ENCODE results near the gene CLIP2. TPM values are rescaled to one million over a fixed set of nuclear protein-coding genes. Genes with fewer than 3 reads are reported as not detected.
"Not testable (repeated sequence)": the region's sequence is repeated elsewhere in the genome, so short reads cannot be mapped to it uniquely, and the experiment has no call there.

CLIP2 gene
- polyA plus RNA-seq, 1 experiment: 5.6 TPM

DNA sequence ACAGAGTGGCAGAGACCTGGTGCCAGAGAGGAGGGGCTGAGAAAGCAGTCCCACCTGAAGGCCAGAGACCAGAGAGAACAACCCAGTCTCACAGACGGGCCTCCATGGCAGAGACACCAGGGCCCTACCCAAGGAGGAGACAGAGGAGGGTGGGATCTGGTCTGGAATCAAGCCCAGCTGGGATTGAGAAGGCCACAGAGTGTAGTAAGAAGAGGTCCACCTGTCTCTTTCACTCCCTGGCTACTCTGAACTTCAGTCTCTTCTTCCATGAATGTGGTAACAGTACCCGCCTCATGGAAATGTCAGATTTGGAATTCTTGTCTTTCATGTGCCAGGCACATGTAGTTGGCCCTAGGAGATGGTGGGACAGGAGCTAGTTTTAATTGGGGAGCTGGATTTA lies 55.6 kb downstream of the CLIP2 start:
- Histone ChIP-seq H3K4me3 (ENCODE audit: low read depth, low read length) (no peak overlapping the region), H3K27me3 (ENCODE audit: control insufficient read depth, insufficient read depth, low read length) (no peaks in the 10 kb centered on the region), H3K36me3 (ENCODE audit: control insufficient read depth, insufficient read depth, low read length) (peaks cover 7% of the 10 kb centered on the region)
- DNase-seq (ENCODE audit: low read depth): no peak
- ChIA-PET CTCF (no interaction called here), POLR2A (no interaction called here)
- TF ChIP-seq, protein P1, sequence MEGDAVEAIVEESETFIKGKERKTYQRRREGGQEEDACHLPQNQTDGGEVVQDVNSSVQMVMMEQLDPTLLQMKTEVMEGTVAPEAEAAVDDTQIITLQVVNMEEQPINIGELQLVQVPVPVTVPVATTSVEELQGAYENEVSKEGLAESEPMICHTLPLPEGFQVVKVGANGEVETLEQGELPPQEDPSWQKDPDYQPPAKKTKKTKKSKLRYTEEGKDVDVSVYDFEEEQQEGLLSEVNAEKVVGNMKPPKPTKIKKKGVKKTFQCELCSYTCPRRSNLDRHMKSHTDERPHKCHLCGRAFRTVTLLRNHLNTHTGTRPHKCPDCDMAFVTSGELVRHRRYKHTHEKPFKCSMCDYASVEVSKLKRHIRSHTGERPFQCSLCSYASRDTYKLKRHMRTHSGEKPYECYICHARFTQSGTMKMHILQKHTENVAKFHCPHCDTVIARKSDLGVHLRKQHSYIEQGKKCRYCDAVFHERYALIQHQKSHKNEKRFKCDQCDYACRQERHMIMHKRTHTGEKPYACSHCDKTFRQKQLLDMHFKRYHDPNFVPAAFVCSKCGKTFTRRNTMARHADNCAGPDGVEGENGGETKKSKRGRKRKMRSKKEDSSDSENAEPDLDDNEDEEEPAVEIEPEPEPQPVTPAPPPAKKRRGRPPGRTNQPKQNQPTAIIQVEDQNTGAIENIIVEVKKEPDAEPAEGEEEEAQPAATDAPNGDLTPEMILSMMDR (IDR thresholded peaks at IDR 0.05; ENCODE audit: insufficient read depth, low read depth, low read length): no peak

DNA sequence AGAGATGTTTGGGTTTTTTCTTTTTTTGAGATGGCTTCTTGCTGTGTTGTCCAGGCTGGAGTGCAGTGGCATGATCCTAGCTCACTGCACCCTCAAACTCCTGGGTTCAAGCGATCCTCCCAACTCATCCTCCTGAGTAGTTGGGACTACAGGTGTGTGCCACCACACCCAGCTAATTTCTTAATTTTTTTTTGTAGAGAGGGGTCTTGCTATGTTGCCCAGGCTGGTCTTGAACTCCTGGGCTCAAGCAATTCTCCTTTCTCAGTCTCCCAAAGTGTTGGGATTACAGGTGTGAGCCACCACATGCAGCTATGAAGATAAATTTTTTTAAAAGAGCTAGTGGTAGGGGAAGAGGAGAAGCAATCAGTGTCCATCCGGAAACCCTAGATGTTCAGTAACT lies 56.8 kb downstream of the CLIP2 start:
- DNase-seq (ENCODE audit: low read depth): no peak
- CTCF ChIA-PET: no interaction called here
- TF ChIP-seq, protein P1 (IDR thresholded peaks at IDR 0.05; ENCODE audit: insufficient read depth, low read depth, low read length): no peak

DNA sequence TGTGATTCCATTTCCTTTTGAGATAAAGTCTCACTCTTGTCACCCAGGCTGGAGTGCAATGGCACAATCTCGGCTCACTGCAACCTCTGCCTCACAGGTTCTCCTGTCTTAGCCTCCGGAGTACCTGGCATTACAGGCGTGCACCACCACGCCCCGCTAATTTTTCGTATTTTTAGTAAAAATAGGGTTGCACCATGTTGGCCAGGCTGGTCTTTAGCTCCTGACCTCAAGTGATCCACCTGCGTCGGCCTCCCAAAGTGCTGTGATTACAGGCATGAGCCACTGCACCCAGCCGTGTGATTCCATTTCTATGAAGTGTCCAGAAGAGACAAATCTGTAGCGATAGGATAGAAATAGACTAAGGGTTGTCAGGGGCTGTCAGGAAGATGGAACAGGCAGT lies 60.4 kb downstream of the CLIP2 start:
- ChIA-PET POLR2A (no interaction called here), CTCF (interaction anchor here (1.3 kb wide), 1 partner anchor 39 kb away, joined by 3 read pairs; no protein-coding TSS in a partner anchor)

More for the DNA sequence above, 56.8 kb downstream of the CLIP2 start:
- POLR2A ChIA-PET: no interaction called here
- Histone ChIP-seq H3K27me3 (ENCODE audit: control insufficient read depth, insufficient read depth, low read length) (no peaks in the 10 kb centered on the region), H3K36me3 (ENCODE audit: control insufficient read depth, insufficient read depth, low read length) (peaks cover 4% of the 10 kb centered on the region), H3K4me3 (ENCODE audit: low read depth, low read length) (no peak overlapping the region)

DNA sequence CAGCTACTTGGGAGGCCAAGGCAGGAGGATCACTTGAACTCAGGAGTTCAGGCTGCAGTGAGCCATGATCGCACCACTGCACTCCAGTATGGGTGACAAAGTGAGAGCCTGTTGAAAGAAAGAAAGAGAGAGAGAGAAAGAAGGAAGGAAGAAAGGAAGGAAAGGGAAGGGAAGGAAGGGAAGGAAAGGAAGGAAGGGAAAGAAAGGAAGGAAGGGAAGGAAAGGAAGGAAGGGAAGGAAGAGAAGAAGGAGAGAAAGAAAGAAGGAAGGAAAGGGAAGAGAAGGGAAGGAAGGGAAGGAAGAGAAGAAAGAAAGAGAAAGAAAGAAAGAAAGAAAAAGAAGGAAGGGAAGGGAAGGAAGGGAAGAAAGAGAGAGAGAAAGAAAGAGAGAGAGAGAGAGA lies 61.5 kb downstream of the CLIP2 start:
- H3K36me3 ChIP-seq (ENCODE audit: control insufficient read depth, insufficient read depth, low read length): peaks cover 5% of the 10 kb centered on the region

More for the DNA sequence above, 60.4 kb downstream of the CLIP2 start:
- peaks cover 5% of the 10 kb centered on the region for H3K36me3 ChIP-seq (ENCODE audit: control insufficient read depth, insufficient read depth, low read length)
- H3K4me3 ChIP-seq (ENCODE audit: low read depth, low read length): no peak overlapping the region
- H3K27me3 ChIP-seq (ENCODE audit: control insufficient read depth, insufficient read depth, low read length): no peaks in the 10 kb centered on the region
- TF ChIP-seq, protein P1 (IDR thresholded peaks at IDR 0.05; ENCODE audit: insufficient read depth, low read depth, low read length): no peak
- DNase-seq (ENCODE audit: low read depth): no peak

DNA sequence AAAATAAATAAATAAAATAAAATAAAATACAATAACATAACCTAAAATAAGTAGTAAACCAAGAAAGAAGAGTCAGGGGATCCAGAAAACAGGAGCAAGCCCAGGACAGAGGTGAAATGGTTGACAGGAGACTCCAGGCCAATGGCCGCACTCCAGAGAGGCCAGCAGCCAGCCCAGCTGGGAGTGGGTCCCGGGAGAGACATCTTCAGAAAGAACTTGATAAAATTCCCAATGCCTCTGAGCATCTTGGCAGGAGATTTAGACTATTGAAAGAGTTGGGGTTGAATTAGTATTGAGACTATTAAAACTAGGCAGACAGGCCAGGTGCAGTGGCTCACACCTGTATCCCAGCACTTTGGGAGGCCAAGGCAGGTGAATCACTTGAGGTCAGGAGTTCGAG lies 62.6 kb downstream of the CLIP2 start:
- ChIA-PET POLR2A (no interaction called here), CTCF (no interaction called here)
- H3K4me3 ChIP-seq (ENCODE audit: low read depth, low read length): no peak overlapping the region
- TF ChIP-seq, protein P1 (IDR thresholded peaks at IDR 0.05; ENCODE audit: insufficient read depth, low read depth, low read length): no peak
- DNase-seq (ENCODE audit: low read depth): no peak
- H3K36me3 ChIP-seq (ENCODE audit: control insufficient read depth, insufficient read depth, low read length): peaks cover 10% of the 10 kb centered on the region
- H3K27me3 ChIP-seq (ENCODE audit: control insufficient read depth, insufficient read depth, low read length): no peaks in the 10 kb centered on the region

More for the DNA sequence above, 61.5 kb downstream of the CLIP2 start:
- Histone ChIP-seq H3K27me3 (ENCODE audit: control insufficient read depth, insufficient read depth, low read length) (no peaks in the 10 kb centered on the region), H3K4me3 (ENCODE audit: low read depth, low read length) (no peak overlapping the region)
- DNase-seq (ENCODE audit: low read depth): no peak
- ChIA-PET CTCF (no interaction called here), POLR2A (no interaction called here)
- TF ChIP-seq, protein P1 (IDR thresholded peaks at IDR 0.05; ENCODE audit: insufficient read depth, low read depth, low read length): no peak

DNA sequence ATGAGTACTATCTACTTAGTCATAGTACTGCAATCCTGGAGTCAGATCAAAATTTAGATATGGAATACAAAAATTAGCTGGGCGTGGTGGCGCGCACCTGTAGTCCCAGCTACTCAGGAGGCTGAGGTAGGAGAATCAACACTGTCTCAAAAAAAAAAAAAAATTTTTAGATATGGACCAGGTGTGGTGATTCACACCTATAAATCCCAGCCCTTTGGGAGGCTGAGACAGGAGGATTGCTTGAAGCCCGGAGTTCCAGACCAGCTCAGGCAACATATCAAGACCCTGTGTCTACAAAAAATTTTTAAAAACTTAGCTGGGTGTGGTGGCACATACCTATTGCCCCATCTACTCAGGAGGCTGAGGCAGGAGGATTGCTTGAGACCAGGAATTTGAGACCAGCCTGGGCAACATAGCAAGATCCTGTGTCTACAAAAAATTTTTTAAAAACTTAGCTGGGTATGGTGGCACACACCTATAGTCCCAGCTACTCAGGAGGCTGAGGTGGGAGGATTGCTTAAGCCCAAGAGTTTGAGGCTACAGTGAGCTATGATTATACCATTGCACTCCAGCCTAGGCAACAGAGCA lies 63.4 kb downstream of the CLIP2 start:
- H3K4me3 ChIP-seq (ENCODE audit: low read depth, low read length); H3K27me3 ChIP-seq (ENCODE audit: control insufficient read depth, insufficient read depth, low read length); DNase-seq (ENCODE audit: low read depth); CTCF ChIA-PET; POLR2A ChIA-PET: not testable (repeated sequence)
- H3K36me3 ChIP-seq (ENCODE audit: control insufficient read depth, insufficient read depth, low read length): peaks cover 16% of the 10 kb centered on the region
